ENCODE measurements around the gene CABYR.

DNA sequence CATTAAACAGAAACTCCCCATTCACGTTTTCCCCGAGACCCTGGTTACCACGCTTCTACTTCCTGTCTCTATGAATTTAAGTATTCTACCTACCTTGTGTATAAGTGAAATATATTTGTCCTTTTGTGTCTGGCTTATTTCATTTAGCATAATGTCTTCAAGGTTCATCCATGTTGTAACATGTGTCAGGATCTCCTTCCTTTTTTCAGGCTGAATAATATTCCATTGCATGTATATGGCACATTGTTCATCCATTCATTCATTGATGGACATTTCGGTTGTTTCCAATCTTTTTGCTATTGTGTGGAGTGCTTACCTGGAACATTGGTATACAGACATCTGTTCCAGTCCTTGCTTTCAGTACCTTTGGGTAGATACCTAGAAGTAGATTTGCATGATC, 18.2 kb upstream of the CABYR start:
- TF ChIP-seq, protein P1, sequence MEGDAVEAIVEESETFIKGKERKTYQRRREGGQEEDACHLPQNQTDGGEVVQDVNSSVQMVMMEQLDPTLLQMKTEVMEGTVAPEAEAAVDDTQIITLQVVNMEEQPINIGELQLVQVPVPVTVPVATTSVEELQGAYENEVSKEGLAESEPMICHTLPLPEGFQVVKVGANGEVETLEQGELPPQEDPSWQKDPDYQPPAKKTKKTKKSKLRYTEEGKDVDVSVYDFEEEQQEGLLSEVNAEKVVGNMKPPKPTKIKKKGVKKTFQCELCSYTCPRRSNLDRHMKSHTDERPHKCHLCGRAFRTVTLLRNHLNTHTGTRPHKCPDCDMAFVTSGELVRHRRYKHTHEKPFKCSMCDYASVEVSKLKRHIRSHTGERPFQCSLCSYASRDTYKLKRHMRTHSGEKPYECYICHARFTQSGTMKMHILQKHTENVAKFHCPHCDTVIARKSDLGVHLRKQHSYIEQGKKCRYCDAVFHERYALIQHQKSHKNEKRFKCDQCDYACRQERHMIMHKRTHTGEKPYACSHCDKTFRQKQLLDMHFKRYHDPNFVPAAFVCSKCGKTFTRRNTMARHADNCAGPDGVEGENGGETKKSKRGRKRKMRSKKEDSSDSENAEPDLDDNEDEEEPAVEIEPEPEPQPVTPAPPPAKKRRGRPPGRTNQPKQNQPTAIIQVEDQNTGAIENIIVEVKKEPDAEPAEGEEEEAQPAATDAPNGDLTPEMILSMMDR (tag by site-specific recombination; IDR thresholded peaks at IDR 0.05) = no peak
- TF ChIP-seq ZNF785 (tag by site-specific recombination; IDR thresholded peaks at IDR 0.05) = no peak
